Neuronal stem cell (in vitro differentiated cells): ENCODE data around the gene TXK.

Source experiments
- DNase-seq: peaks from one replicate; pipeline ENCODE4 v3.0.0-alpha.2; 2013; ENCODE audit warnings: low spot score
- H2AFZ ChIP-seq: one replicate; pipeline ENCODE4 v1.6.1; 2013; ENCODE audit warnings: mild to moderate bottlenecking, low read length, inconsistent platforms
- H2AK5ac ChIP-seq: 2 replicates; pipeline ENCODE4 v1.6.1; 2013; ENCODE audit warnings: low read depth, mild to moderate bottlenecking, inconsistent platforms, low read length, moderate library complexity, mixed read lengths
- H2BK120ac ChIP-seq: 2 replicates; pipeline ENCODE4 v1.6.1; 2013; ENCODE audit warnings: low read depth, mild to moderate bottlenecking, inconsistent platforms, low read length, moderate library complexity, mixed read lengths
- H2BK12ac ChIP-seq: one replicate; pipeline ENCODE4 v1.6.1; 2013; ENCODE audit warnings: low read length, inconsistent platforms
- H2BK15ac ChIP-seq: 2 replicates; pipeline ENCODE4 v1.6.1; 2013; ENCODE audit warnings: mild to moderate bottlenecking, low read length, inconsistent platforms, mixed read lengths
- H2BK5ac ChIP-seq: one replicate; pipeline ENCODE4 v1.6.1; 2013; ENCODE audit warnings: inconsistent platforms, mild to moderate bottlenecking, low read length, moderate library complexity
- H3K14ac ChIP-seq: one replicate; pipeline ENCODE4 v1.6.1; 2013; ENCODE audit warnings: low read length, inconsistent platforms
- H3K18ac ChIP-seq: 2 replicates; pipeline ENCODE4 v1.6.1; 2013; ENCODE audit warnings: low read length, inconsistent platforms
- H3K23ac ChIP-seq: 2 replicates; pipeline ENCODE4 v1.6.1; 2013; ENCODE audit warnings: low read depth, mild to moderate bottlenecking, mixed read lengths, low read length, inconsistent platforms; ENCODE audit not compliant: poor library complexity
- H3K27ac ChIP-seq: replicated peaks from 3 replicates; pipeline ENCODE4 v1.5.1; 2013; ENCODE audit warnings: low read length, inconsistent platforms
- H3K27me3 ChIP-seq, 3 experiments: 2 replicates each; pipeline ENCODE4 v1.6.1; 2013; ENCODE audit warnings: low read length in 3 of 3, mild to moderate bottlenecking in 2 of 3, inconsistent platforms in 1 of 3, low read depth in 1 of 3, mixed read lengths in 1 of 3, moderate library complexity in 1 of 3; ENCODE audit not compliant: control insufficient read depth in 3 of 3, insufficient read depth in 3 of 3
- H3K36me3 ChIP-seq, 2 donors: replicated peaks in 1 of 2; 2 replicates each; pipeline ENCODE4 v1.6.1; 2013; ENCODE audit warnings: low read length in 2 of 2; ENCODE audit not compliant: control insufficient read depth in 2 of 2, insufficient read depth in 2 of 2
- H3K4ac ChIP-seq: 2 replicates; pipeline ENCODE4 v1.6.1; 2013; ENCODE audit warnings: inconsistent platforms, mild to moderate bottlenecking, low read length, moderate library complexity
- H3K4me1 ChIP-seq, 2 donors: 1 replicate in 1 of 2; 2 replicates in 1 of 2; pipeline ENCODE4 v1.6.1; 2013; ENCODE audit warnings: low read length in 2 of 2, low read depth in 1 of 2; ENCODE audit not compliant: control insufficient read depth in 2 of 2, insufficient read depth in 1 of 2
- H3K4me2 ChIP-seq: one replicate; pipeline ENCODE4 v1.6.1; 2013; ENCODE audit warnings: mild to moderate bottlenecking, low read length, inconsistent platforms; ENCODE audit not compliant: insufficient read depth, poor library complexity, severe bottlenecking
- H3K4me3 ChIP-seq, 2 donors: 2 replicates each; pipeline ENCODE4 v1.5.1; 2013; ENCODE audit warnings: low read length in 2 of 2, mild to moderate bottlenecking in 2 of 2, inconsistent platforms in 1 of 2, moderate library complexity in 1 of 2
- H3K79me1 ChIP-seq: one replicate; pipeline ENCODE4 v1.6.1; 2013; ENCODE audit warnings: low read depth, mild to moderate bottlenecking, inconsistent platforms, low read length, moderate library complexity
- H3K9ac ChIP-seq: one replicate; pipeline ENCODE4 v1.6.1; 2013; ENCODE audit warnings: mild to moderate bottlenecking, low read depth, low read length, inconsistent platforms; ENCODE audit not compliant: poor library complexity
- H3K9me3 ChIP-seq, 2 donors: replicated peaks in 1 of 2; 2 replicates each; pipeline versions ENCODE3 to v1.6.1; 2013; ENCODE audit warnings: low read length in 2 of 2, mild to moderate bottlenecking in 2 of 2, inconsistent platforms in 1 of 2, low read depth in 1 of 2, mixed read lengths in 1 of 2, moderate library complexity in 1 of 2; ENCODE audit not compliant: control insufficient read depth in 2 of 2, insufficient read depth in 1 of 2
- H4K8ac ChIP-seq: one replicate; pipeline ENCODE4 v1.6.1; 2013; ENCODE audit warnings: low read depth, mild to moderate bottlenecking, inconsistent platforms, low read length, moderate library complexity
- H4K91ac ChIP-seq: one replicate; pipeline ENCODE4 v1.6.1; 2013; ENCODE audit warnings: low read length, low read depth, mild to moderate bottlenecking, inconsistent platforms; ENCODE audit not compliant: poor library complexity
- WGBS, 2 donors: extraction: QIAGEN DNeasy Blood & Tissue Kit; methylation state at CpG; one replicate each; pipeline ENCODE4 v1.1.7; 2013; ENCODE audit warnings: missing lambda C conversion rate in 2 of 2, mixed read lengths in 1 of 2; ENCODE audit not compliant: insufficient read length in 2 of 2, insufficient replicate concordance in 1 of 2; ENCODE audit errors: extremely low coverage in 2 of 2; 5-methylcytosine and 5-hydroxymethylcytosine counted together

Gene TXK

GRCh38 chr4:48025005-48025404, 109.0 kb downstream of the TXK start:
- Histone ChIP-seq H3K14ac (no peak overlapping the region), H3K4ac (no peak overlapping the region), H3K79me1 (no peaks in the 10 kb centered on the region), H2AFZ (no peak overlapping the region), H3K23ac (no peak overlapping the region), H3K18ac (no peak overlapping the region), H3K4me2 (no peak overlapping the region), H3K4me3 (no peak overlapping the region), H4K91ac (no peak overlapping the region), H2BK15ac (no peak overlapping the region), H3K4me1 (no peaks in the 10 kb centered on the region), H3K27me3 (no peaks in the 10 kb centered on the region), H3K9ac (no peak overlapping the region), H2BK120ac (no peak overlapping the region), H2BK5ac (no peak overlapping the region), H2BK12ac (no peak overlapping the region), H3K9me3 (peaks cover 0 to 1% of the 10 kb centered on the region in 2 donors), H3K27ac (no peak overlapping the region), H2AK5ac (no peak overlapping the region), H4K8ac (no peak overlapping the region), H3K36me3 (no peaks in the 10 kb centered on the region)
- DNase-seq, result no peak
- no CpG with 5 or more reads among the region's 2 CpGs for WGBS, 2 donors

GRCh38 chr4:48024522-48024921, 109.5 kb downstream of the TXK start:
- Histone ChIP-seq H3K4me3 (no peak overlapping the region), H4K8ac (no peak overlapping the region), H2BK120ac (no peak overlapping the region), H3K9me3 (peaks cover 0 to 1% of the 10 kb centered on the region in 2 donors), H2BK5ac (no peak overlapping the region), H3K27me3 (peaks cover 0 to 1% (median 0%) of the 10 kb centered on the region in 3 experiments), H2AFZ (no peak overlapping the region), H2AK5ac (no peak overlapping the region), H3K18ac (no peak overlapping the region), H3K14ac (no peak overlapping the region), H3K36me3 (no peaks in the 10 kb centered on the region), H3K23ac (no peak overlapping the region), H2BK12ac (no peak overlapping the region), H3K4me2 (no peak overlapping the region), H3K4me1 (no peaks in the 10 kb centered on the region), H2BK15ac (no peak overlapping the region), H3K4ac (no peak overlapping the region), H4K91ac (no peak overlapping the region), H3K27ac (no peak overlapping the region), H3K9ac (no peak overlapping the region), H3K79me1 (no peaks in the 10 kb centered on the region)
- no peak for DNase-seq
- WGBS, 2 donors, result no CpG with 5 or more reads among the region's 4 CpGs

GRCh38 chr4:48022192-48022799, 111.8 kb downstream of the TXK start:
- Histone ChIP-seq H3K4ac (no peak overlapping the region), H2BK15ac (no peak overlapping the region), H2AFZ (no peak overlapping the region), H3K4me3 (no peak overlapping the region), H3K4me1 (peaks cover 0 to 2% of the 10 kb centered on the region in 2 donors), H2BK5ac (no peak overlapping the region), H3K4me2 (no peak overlapping the region), H3K18ac (no peak overlapping the region), H3K36me3 (no peaks in the 10 kb centered on the region), H2BK120ac (no peak overlapping the region), H3K27ac (no peak overlapping the region), H3K79me1 (no peaks in the 10 kb centered on the region), H3K14ac (no peak overlapping the region), H3K9ac (no peak overlapping the region), H4K91ac (no peak overlapping the region), H2AK5ac (no peak overlapping the region), H3K9me3 (peaks cover 0 to 1% of the 10 kb centered on the region in 2 donors), H2BK12ac (no peak overlapping the region), H3K27me3 (peaks cover 0 to 16% (median 13%) of the 10 kb centered on the region in 3 experiments), H4K8ac (no peak overlapping the region), H3K23ac (no peak overlapping the region)
- WGBS, 2 donors, result 100% methylated on average over 1 of the region's 3 CpGs; no CpG with 5 or more reads in 1 of the 2 donors
- DNase-seq, result no peak

- Histone ChIP-seq H3K14ac (no peak overlapping the region), H2AFZ (no peak overlapping the region), H3K23ac (no peak overlapping the region), H3K9me3 (peaks cover 0 to 1% of the 10 kb centered on the region in 2 donors), H3K27me3 (peaks cover 0 to 24% (median 19%) of the 10 kb centered on the region in 3 experiments), H3K79me1 (no peaks in the 10 kb centered on the region), H2BK12ac (no peak overlapping the region), H3K9ac (no peak overlapping the region), H2BK15ac (no peak overlapping the region), H3K4me1 (peaks cover 0 to 3% of the 10 kb centered on the region in 2 donors), H3K27ac (no peak overlapping the region), H3K4me3 (no peak overlapping the region), H3K18ac (no peak overlapping the region), H2BK120ac (no peak overlapping the region), H3K4me2 (no peak overlapping the region), H4K91ac (no peak overlapping the region), H4K8ac (no peak overlapping the region), H3K36me3 (no peaks in the 10 kb centered on the region), H2AK5ac (no peak overlapping the region), H2BK5ac (no peak overlapping the region), H3K4ac (no peak overlapping the region)
- DNase-seq, result no peak
- WGBS, 2 donors, result no CpG with 5 or more reads among the region's 1 CpG
These were observed 113.0 kb downstream of the TXK start for GRCh38 chr4:48021100-48021499.
